ENCODE measurements around the gene AKAP8L. TPM values are rescaled to one million over a fixed set of nuclear protein-coding genes. Genes with fewer than 3 reads are reported as not detected.
"Not testable (repeated sequence)": the region's sequence is repeated elsewhere in the genome, so short reads cannot be mapped to it uniquely, and the experiment has no call there.

The AKAP8L gene
- total and polyA plus RNA-seq, 4 donors = 16.4 to 67.1 (median 42.9) TPM

GRCh38 chr19:15412832-15413231 is 6.0 kb downstream of the AKAP8L start:
- 79% methylated on average over 4 of the region's 4 CpGs for WGBS
- no peak for DNase-seq (ENCODE audit: low spot score)
- H3K4me3 ChIP-seq (ENCODE audit: low read depth in 1 of 3, low read length in 3 of 3) = no peak overlapping the region
- no peak overlapping the region for H3K27ac ChIP-seq (ENCODE audit: low read depth in 1 of 2, low read length in 2 of 2)
- H3K9ac ChIP-seq (ENCODE audit: low read depth in 1 of 2, low read length in 2 of 2) = no peak overlapping the region
- no peaks in the 10 kb centered on the region for H3K9me3 ChIP-seq (ENCODE audit: control insufficient read depth in 4 of 4, low read length in 3 of 4)
- H3K4me1 ChIP-seq (ENCODE audit: control insufficient read depth in 4 of 4, insufficient read depth in 4 of 4, low read length in 3 of 4) = peaks cover 4 to 45% (median 39%) of the 10 kb centered on the region in 4 donors
- peaks cover 2 to 15% (median 8%) of the 10 kb centered on the region in 4 donors for H3K36me3 ChIP-seq (ENCODE audit: control insufficient read depth in 4 of 4, insufficient read depth in 3 of 4, low read depth in 1 of 4, low read length in 3 of 4)
- TF ChIP-seq EGR1 (IDR thresholded peaks at IDR 0.05; ENCODE audit: low read depth in 2 of 2) (no peak), RAD21 (IDR thresholded peaks at IDR 0.05) (no peak), GABPA (IDR thresholded peaks at IDR 0.05 in 1 of 2, conservative IDR thresholded peaks at IDR 0.05 in 1 of 2) (no peak), TAF1 (conservative IDR thresholded peaks at IDR 0.05) (no peak), NR2F2 (IDR thresholded peaks at IDR 0.05) (no peak), MAX (IDR thresholded peaks at IDR 0.05) (no peak), HNF4G (IDR thresholded peaks at IDR 0.05) (no peak), CTCF (IDR thresholded peaks at IDR 0.05; ENCODE audit: low read depth, low read length, missing input control) (no peak), YY1 (IDR thresholded peaks at IDR 0.05) (no peak), RXRA (IDR thresholded peaks at IDR 0.05) (no peak), ATF3 (IDR thresholded peaks at IDR 0.05) (no peak), JUND (IDR thresholded peaks at IDR 0.05) (no peak), FOXA1 (IDR thresholded peaks at IDR 0.05) (no peak), HNF4A (conservative IDR thresholded peaks at IDR 0.05) (no peak), REST (IDR thresholded peaks at IDR 0.05) (no peak)
- no peaks in the 10 kb centered on the region for H3K27me3 ChIP-seq (ENCODE audit: control insufficient read depth in 4 of 4, insufficient read depth in 4 of 4, low read length in 3 of 4)

- H3K36me3 ChIP-seq (ENCODE audit: control insufficient read depth in 4 of 4, insufficient read depth in 3 of 4, low read depth in 1 of 4, low read length in 3 of 4) = peaks cover 2 to 15% (median 8%) of the 10 kb centered on the region in 4 donors
- H3K27me3 ChIP-seq (ENCODE audit: control insufficient read depth in 4 of 4, insufficient read depth in 4 of 4, low read length in 3 of 4); H3K9ac ChIP-seq (ENCODE audit: low read depth in 1 of 2, low read length in 2 of 2); DNase-seq (ENCODE audit: low spot score); H3K9me3 ChIP-seq (ENCODE audit: control insufficient read depth in 4 of 4, low read length in 3 of 4); H3K27ac ChIP-seq (ENCODE audit: low read depth in 1 of 2, low read length in 2 of 2); H3K4me3 ChIP-seq (ENCODE audit: low read depth in 1 of 3, low read length in 3 of 3): not testable (repeated sequence)
- peaks cover 2 to 35% (median 24%) of the 10 kb centered on the region in 4 donors for H3K4me1 ChIP-seq (ENCODE audit: control insufficient read depth in 4 of 4, insufficient read depth in 4 of 4, low read length in 3 of 4)
- TF ChIP-seq NR2F2 (IDR thresholded peaks at IDR 0.05) (peak; percentile 52), HNF4A (conservative IDR thresholded peaks at IDR 0.05) (peak; percentile 47 to 51), RXRA (IDR thresholded peaks at IDR 0.05) (peak; percentile 31 to 35)
- 60% methylated on average over 2 of the region's 2 CpGs for WGBS
Observed at GRCh38 chr19:15411351-15411750, 7.4 kb downstream of the AKAP8L start.
